GM21390 (cell line): ENCODE measurements around the gene RAB2B.

Experiments
- ATAC-seq: cut with Tn5 transposase; IDR thresholded peaks from one replicate; pipeline ENCODE4 v1.9.1; 2021; ENCODE audit not compliant: unreplicated experiment

The RAB2B gene

GRCh38 chr14:21476925-21477681, at the start of gene RAB2B, which contains the start of gene TOX4:
Gene RAB2B (minus strand): TSS chr14:21476959. CDS start chr14:21476872, 87 bp downstream.
Gene TOX4 (plus strand): TSS chr14:21477195. CDS start chr14:21477279, 84 bp downstream.
- ATAC-seq, result peak; percentile 100

- peak; percentile 62 for ATAC-seq
Measured at GRCh38 chr14:21525962-21526671, 49.4 kb upstream of the RAB2B start, which contains the start of gene SALL2. Gene SALL2 (minus strand): TSS chr14:21526346. CDS start chr14:21526127, 219 bp downstream.

DNA sequence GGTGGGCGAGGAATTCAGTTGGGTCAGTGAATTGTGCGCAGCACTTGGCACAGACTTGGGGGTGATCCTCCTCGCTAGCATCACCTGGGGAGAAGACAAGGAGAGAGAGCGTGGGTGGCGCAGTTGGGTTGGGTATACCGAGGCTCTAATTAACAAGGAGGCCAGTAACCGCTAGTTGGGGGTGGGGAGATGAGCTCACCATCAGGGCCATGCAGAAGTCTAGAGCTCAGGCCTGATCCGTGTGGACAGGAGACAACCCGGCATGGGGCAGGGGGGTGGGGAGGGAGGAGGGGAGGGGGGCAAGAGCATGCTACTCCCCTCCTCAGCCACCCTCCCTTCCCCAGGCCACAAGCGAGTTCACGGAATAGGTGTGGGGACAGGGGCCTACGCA, 48.8 kb upstream of the RAB2B start:
- no peak for ATAC-seq

- ATAC-seq, result no peak
Measured at GRCh38 chr14:21524575-21525490, 48.1 kb upstream of the RAB2B start.

- ATAC-seq, result no peak
Measured at GRCh38 chr14:21523203-21523602, 46.4 kb upstream of the RAB2B start.

- no peak for ATAC-seq
Measured at GRCh38 chr14:21521501-21521900, 44.7 kb upstream of the RAB2B start.

GRCh38 chr14:21520767-21521166, 44.0 kb upstream of the RAB2B start:
- no peak for ATAC-seq

GRCh38 chr14:21518725-21519124, 42.0 kb upstream of the RAB2B start:
- no peak for ATAC-seq

DNA sequence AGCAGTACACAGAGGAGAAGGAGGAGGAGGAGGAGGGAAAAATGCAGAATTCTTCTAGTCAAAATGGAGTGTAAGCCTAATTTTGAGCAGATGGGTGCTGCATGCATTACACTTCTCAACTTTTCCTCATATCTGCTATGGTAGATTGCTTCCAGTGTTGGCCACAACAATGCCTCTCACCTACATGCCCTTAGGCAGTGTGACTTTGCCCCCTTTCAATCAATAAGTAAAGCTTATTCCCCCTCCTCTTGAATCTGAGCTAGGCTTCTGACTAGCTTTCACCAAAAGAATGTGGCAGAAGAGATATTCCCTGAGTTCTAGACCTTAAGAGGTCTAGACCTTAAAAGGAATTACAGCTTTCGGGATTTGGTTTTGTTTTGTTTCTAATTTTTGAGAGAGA, 37.6 kb upstream of the RAB2B start:
- ATAC-seq, result no peak

DNA sequence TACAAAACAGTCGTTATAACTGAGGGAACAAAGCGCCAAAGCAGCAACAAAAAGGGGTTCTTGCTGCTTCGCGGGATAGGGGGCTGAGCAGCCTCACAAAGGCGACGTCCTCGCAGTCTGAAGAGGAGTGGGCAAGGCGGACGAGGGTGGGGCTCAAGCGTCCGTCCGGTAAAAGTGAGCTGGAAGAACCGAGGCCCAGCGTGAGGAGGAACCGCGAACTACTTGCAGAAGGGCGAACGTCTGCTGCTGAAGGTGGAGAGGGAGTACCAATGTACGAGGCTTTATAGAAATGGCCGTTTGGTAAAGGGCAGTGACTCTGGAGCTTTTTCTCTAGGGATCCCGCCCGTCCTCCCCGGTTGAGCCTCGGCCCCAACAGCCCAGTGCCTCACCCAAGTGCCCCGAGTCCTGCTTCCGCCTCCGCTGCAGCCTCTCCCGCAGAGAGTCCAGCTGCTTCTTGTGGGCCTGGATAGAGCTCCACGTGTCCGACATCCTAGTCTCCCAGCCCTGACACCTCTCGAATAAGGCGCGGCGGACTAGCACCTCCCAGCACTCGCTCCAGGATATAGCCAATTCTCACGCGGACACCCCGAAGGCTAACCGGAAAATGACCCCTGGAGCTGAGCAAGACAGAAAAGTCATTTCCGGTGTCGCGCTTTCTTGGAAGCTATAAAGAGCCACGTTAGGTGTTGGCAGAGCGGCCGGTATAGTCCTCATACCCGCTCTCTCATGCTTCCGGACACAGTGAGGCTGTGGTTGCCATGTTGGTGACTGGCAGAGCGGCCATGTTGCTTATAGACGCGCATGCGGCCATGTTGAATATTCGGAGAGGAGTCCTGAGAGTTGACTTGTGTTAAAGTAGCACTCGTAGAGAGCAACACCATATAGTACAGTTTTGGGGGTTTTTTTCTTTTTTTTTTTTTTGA, 34.2 kb upstream of the RAB2B start, which contains the start of gene METTL3:
TSS of gene METTL3 (minus strand) at position 606 of the 923 bp plus-strand sequence. CDS start at position 489, 117 bp downstream.
- ATAC-seq, result peak; percentile 99

DNA sequence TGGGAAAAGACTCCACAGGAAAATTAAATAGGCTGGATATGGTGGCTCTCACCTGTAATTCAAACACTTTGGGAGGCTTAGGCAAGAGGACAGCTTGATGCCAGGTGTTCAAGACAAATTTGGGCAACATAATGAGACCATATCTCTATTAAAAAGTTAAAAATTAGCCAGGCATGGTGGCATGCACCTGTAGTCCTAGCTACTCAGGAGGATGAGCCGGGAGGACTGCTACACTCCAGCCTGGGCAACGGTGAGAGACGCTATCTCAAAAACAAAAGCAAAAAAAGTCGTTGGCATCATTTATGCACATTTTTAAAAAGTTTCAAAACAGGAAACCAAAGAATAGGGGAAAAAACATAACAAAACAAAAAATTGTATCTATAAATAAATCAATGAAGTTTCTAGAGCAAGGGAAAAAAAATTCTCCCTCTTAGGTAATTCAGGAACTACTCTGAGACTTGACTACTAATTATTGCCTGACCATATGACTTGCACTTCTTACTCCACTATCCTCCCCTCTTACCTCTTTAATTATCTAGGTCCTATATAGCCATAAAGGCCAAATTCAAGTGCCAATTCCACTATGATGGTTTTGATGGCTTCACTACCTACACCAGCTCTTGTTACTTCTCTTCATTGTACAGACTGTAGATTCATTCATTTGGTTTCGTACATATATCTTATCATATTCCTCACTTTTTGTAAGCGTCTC, 32.8 kb upstream of the RAB2B start:
- no peak for ATAC-seq

DNA sequence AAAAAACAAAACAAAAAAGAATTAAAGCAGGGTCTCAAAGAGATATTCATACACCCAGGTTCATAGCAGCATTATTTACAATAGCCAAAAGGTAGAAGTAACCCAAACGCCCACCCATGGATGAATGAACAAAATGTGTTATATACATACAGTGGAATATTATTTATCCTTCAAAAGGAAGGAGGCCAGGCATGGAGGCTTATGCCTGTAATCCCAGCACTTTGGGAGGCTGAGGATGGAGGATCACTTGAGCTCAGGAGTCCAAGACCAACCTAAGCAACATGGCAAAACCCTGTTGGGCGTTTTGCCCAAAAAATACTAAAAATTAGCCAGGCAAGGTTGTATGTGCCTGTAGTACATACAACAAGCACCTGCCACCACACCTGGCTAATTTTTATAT, 29.8 kb upstream of the RAB2B start:
- no peak for ATAC-seq

GRCh38 chr14:21505012-21505553, 28.3 kb upstream of the RAB2B start:
- peak; percentile 75 for ATAC-seq

DNA sequence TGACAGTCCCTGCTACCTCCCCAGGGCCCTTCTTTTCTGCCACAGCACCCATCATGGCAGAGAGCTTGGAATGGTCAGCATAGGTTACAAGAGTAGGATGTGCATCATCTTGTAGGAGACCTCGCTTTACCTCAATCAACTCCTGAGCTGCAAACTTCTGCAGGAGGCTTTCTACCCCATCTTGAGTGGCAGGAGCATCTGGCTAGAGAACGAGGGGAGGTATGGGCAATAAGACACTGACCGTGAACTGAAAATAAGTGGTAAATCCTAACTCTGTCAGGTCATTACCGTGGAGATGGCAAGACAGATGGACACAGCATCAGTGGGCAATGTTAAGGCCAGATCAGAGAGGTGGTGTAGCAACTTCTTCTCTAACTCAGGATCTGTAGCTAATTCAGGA, 26.6 kb upstream of the RAB2B start:
- no peak for ATAC-seq

DNA sequence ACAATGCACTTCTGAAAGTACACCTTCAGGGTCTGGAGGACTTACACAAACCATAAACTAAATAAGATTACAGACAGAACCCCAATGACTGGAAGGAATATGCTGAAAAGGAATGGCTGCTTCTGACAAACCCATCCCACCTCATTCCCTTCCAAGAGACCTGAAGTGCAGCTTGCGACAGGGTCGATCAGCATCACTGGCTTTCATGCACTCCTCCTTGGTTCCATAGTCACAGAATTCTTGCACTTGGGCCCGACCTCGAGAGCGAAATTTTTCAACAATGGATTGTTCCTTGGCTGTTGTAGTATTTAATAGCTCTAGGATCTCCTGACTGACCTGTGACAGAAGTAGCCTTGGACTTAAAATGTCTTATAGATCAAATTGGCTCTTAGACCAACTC, 24.8 kb upstream of the RAB2B start:
- no peak for ATAC-seq

- no peak for ATAC-seq
Measured at GRCh38 chr14:21498540-21499526, 22.1 kb upstream of the RAB2B start.

DNA sequence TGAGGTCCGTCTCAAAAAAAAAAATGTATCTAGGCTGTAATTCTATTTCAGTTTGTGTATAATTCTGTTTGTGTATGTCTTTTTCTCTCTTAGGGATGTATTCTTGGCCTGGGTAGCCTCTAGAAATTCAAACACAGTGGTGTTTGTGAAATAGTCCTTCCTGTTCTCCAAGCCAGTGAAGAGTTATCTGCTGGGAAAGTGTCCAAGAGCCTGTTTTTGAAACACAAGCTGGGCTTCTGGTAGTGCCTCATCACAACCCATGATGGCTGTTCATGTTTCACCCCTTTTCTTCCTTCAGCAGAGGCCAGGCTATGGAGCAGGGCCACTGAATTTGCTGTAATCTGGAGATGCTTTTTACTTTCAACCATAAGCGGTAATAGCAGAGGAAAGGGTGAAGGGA, 19.7 kb upstream of the RAB2B start:
- ATAC-seq, result no peak
